ENCODE measurements around the gene GPS2.
"Not testable (repeated sequence)": the region's sequence is repeated elsewhere in the genome, so short reads cannot be mapped to it uniquely, and the experiment has no call there.

The GPS2 gene

GRCh38 chr17:7336240-7337175, 21.3 kb upstream of the GPS2 start, which contains the start of gene ACAP1:
TSS of gene ACAP1 (plus strand) at chr17:7336529. CDS start at chr17:7336735, 206 bp downstream.
- no peak for DNase-seq

- not testable (repeated sequence) for DNase-seq
These were observed 20.6 kb upstream of the GPS2 start for GRCh38 chr17:7335765-7336164.

GRCh38 chr17:7334938-7335538, 19.9 kb upstream of the GPS2 start:
- DNase-seq: no peak

- DNase-seq: not testable (repeated sequence)
These were observed 17.5 kb upstream of the GPS2 start for GRCh38 chr17:7332600-7333069.

GRCh38 chr17:7332111-7332510, 17.0 kb upstream of the GPS2 start:
- no peak for DNase-seq

GRCh38 chr17:7330638-7331015, 15.5 kb upstream of the GPS2 start:
- no peak for DNase-seq

- DNase-seq: peak; percentile 82
These were observed 15.0 kb upstream of the GPS2 start for GRCh38 chr17:7329997-7330637.

- DNase-seq: peak; percentile 95
These were observed 14.3 kb upstream of the GPS2 start for GRCh38 chr17:7329374-7329996.

- no peak for DNase-seq
These were observed 13.7 kb upstream of the GPS2 start, which contains the start of gene NEURL4 for GRCh38 chr17:7328840-7329373. TSS of gene NEURL4 (minus strand) at chr17:7329335. CDS start at chr17:7329312, 23 bp downstream.

GRCh38 chr17:7328009-7328408, 12.8 kb upstream of the GPS2 start:
- no peak for DNase-seq

GRCh38 chr17:7327501-7327900, 12.3 kb upstream of the GPS2 start:
- DNase-seq: no peak

- no peak for DNase-seq
These were observed 11.9 kb upstream of the GPS2 start for GRCh38 chr17:7327056-7327455.

- DNase-seq: no peak
These were observed 11.0 kb upstream of the GPS2 start for GRCh38 chr17:7326186-7326585.

- no peak for DNase-seq
These were observed 9.9 kb upstream of the GPS2 start for GRCh38 chr17:7325031-7325528.

- no peak for DNase-seq
These were observed 9.2 kb upstream of the GPS2 start for GRCh38 chr17:7324438-7324779.

- peak; percentile 79 for DNase-seq
These were observed 8.7 kb upstream of the GPS2 start for GRCh38 chr17:7323731-7324437.

- no peak for DNase-seq
These were observed 7.5 kb upstream of the GPS2 start for GRCh38 chr17:7322520-7323194.

- DNase-seq: no peak
These were observed 6.3 kb upstream of the GPS2 start for GRCh38 chr17:7321466-7321865.

GRCh38 chr17:7318121-7318860, 3.1 kb upstream of the GPS2 start:
- no peak for DNase-seq

- DNase-seq: no peak
These were observed 2.1 kb upstream of the GPS2 start for GRCh38 chr17:7317161-7317803.
